Right hindlimb (tissue), 1 donor: ENCODE measurements around the gene CTXND1.
A peak's percentile ranks its signal among the peaks of the same experiment; 100 is the strongest.
"Not testable (repeated sequence)": the region's sequence is repeated elsewhere in the genome, so short reads cannot be mapped to it uniquely, and the experiment has no call there.

Experiments
- DNase-seq: peaks from one replicate; pipeline ENCODE4 v3.0.0-alpha.2; 2018

Gene CTXND1

DNA sequence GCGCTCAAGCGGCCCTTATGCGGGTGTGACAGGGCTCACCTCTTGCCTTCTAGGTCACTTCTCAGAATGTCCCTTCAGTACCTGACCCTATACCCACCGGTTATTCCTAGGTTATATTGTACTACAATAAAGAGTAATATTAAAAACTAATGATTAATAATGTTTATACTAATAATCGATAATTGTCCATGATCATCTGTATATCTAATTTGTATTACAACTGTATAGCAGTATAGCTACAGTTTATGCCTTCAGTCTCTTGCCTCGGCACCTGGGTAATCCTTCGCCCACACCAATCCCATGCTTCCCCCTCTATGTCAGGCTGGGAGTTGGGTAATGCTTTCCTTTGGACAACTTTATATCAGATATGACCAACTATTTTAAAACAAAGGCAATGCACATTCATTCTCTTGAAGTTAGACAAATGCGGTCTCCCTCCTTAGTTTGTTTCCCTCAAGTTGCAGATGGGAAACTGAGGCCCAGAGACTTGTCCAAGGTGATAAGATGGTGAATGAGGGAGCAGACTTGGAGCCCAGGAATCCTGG, 95.8 kb downstream of the CTXND1 start:
- no peak for DNase-seq

GRCh38 chr15:80155378-80156175, 96.4 kb downstream of the CTXND1 start:
- DNase-seq: not testable (repeated sequence)

DNA sequence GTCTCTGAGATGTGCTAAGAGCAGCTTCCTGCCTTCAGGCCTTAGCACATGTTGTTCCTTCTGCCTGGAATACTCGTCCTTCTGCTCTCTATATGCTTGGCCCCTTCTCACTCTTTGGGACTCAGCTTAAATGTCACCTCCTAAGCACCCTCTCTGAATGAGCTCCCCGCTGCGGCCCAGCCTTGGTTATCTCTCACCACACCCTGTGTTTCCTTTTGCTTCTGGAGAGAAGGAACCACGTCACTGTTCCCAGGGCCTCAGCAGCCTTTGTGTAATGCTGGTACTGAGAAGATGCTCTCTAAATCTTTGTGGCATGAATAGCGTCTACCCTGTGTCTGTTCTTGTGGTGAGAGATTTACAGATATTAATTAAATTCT, 97.0 kb downstream of the CTXND1 start:
- DNase-seq: no peak

GRCh38 chr15:80154336-80154735, 97.7 kb downstream of the CTXND1 start:
- DNase-seq: no peak

DNA sequence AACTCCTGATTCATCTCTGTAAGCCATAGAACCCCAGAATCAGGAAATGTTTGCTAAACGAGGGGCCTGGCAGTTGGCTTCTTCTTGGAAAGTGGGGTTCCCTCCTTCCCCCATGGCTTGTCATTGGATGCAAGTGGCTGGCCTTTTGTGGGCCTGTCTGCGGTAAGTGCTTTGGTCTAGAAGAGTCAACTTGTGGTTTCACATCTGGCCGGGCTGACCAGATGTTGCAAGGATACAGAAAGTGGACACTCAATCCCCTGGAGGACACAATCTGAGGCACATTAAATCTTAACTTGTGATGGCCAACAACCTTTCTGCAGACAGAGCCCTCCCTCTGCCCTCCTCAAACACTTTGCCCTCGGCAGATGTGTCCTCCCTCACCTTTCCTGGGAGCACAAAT, 98.1 kb downstream of the CTXND1 start:
- no peak for DNase-seq

DNA sequence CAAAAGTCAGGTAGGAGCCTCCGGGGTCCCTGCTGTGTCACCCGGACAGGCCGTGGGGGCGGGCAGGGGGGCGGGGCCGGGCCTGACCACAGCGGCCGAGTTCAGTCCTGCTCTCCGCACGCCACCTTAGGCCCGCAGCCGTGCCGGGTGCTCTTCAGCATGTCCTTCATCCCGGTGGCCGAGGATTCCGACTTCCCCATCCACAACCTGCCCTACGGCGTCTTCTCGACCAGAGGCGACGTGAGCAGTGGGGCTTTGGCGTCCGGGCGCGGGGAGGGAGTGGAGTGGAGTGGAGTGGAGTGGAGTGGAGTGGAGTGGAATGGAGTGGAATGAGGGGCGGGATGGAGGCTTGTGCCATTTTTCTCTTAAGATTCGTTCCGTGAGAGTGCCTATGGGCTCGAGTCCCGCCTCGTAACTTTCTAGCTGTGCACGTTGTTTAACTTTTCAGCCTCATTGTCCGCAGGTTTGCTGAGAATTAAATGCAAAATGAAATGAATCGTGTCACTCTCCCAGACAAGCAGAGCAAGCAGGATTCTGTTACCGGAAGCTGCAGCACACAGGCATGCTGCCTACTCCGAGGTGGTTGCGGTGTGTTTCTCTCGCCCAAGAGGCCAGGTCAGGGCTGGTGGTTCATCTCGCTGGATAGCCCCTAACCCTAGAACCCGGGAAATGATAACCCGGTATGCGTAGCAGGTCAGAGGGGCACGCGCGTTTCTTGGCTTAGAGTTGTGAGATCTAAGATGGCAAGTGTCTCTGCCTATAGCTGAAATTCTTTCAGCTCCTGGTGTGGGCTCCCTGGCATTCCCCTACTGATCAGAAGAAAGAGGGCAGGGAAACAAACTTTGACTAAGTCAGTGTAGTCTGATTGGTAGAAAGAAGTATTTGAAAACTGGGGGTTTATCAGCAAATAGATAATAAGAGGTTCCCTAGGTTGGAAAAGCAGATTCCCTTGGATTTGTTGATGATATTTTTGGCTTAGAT, 98.8 kb downstream of the CTXND1 start, which contains the start of gene FAH:
FAH (plus strand) TSS at position 104 of the 981 bp plus-strand sequence; CDS start at position 160, 56 bp downstream.
- DNase-seq: no peak

DNA sequence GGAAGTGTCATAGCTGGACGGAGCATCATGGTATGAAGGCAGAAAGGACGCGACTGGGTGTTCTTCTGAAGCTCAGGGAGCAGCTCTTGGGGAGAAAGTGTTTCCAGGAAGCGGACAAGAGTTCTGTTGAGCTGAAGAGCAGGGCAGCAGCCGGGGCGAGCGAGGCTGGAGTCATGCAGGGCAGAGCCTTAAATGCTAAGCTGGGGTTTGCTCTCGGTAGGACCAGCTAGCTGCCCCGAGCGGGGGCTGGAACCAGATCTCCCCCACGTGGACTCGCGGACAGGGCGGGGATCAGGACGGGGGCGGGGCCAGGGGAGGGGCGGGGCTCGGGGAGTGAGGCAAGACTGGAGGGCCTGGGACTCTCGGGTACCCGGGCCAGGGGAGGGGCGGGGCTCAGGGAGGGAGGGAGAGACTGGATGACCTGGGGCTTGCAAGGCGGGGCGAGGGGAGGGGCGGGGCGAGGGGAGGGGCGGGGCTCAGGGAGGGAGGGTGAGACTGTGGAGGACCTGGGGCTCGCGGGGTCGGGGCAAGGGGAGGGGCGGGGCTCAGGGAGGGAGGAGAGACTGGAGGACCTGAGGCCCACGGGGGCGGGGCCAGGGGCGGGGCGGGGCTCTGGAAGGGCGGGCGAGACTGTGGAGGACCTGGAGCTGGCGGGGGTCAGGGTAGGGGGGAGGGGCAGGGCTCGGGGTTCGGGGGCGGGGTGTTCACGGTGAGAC, 99.7 kb downstream of the CTXND1 start:
- DNase-seq: peak; percentile 97

DNA sequence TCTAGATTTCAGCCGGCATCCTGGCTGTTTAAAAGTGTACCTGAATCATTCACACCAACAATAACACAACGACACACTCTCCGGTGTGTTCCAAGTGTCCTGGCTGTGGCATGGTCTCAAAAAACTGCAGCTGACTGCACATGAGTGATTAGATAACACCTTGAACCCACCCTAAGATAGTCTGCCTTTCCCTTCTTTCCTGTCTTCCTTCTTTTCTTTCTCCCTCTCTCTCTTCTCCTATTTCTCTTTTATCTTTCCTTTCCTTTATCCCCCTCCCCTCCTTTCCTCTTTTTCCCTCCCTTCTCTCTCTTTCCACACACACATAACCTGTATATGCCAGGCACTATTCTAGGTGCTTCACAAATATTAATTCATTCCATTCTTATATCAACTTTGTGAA, 100.4 kb downstream of the CTXND1 start:
- DNase-seq: no peak

DNA sequence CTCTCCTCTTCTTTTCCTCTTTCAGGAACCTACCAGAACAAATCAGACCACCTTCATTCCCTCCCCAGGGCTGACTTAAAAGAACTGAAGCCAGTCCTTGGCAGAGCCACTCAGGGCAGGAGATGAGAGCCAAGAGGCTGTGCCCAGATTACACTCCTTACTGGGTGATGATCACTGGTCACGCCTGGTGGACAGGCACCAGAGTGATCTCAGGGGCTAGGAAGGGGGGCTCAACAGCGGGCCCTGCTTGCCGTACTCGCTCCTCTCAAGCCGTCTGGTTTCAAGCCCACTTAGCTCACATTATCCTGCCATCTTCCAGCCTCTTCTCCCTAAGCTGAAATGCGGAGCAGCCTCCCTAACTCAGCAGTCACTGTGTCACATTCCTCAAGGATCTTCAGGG, 100.9 kb downstream of the CTXND1 start:
- DNase-seq: no peak
